ENCODE data around the gene IL2.
A peak's percentile ranks its signal among the peaks of the same experiment; 100 is the strongest.

The IL2 gene

DNA sequence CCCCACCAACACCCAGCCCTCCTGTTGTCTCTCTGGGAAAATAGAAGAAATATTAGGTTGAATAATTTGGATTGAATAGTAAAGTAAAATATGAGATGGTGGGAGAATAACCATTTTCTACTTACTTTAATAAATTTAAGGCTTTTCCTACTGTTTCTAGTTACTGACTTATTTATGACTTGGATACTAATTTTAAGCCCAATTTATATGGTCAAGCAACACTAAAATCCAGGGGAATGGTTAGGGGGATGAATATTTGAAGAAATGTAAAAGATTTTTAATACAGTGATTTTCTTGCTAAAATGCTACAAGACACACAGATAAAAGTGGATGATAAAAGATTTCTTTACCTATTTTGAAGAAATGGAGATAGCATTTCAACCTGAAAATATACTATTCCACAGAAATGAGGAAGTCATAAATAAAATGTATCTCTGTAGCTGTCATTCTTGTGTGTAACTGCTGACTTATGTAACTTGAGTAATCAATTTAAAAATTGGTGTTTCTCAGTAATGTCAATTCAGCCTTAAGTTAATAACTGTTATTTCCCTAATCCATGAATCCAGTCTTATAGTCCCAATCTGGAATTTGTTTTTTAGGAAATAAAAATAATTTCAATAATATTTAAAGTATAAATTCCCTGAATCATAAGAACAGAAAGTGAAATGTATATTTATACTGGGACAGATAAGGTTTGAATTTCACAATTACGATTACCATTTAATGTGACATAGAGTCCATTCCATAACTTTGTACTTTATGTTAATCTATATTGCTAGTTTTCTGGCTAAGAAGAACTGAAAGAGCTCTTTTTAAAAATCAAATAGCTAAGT, 24.3 kb upstream of the IL2 start:
- Histone ChIP-seq H3F3A (ENCODE audit: low read depth) (no peaks in the 10 kb centered on the region), H4K20me1 (ENCODE audit: insufficient read depth, low read length, poor library complexity, severe bottlenecking) (no peaks in the 10 kb centered on the region), H3K9me2 (replicated peaks; ENCODE audit: low read depth, low read length) (no peaks in the 10 kb centered on the region), H3K36me3 (ENCODE audit: insufficient read depth, low read length) (no peaks in the 10 kb centered on the region), H3K4me1 (ENCODE audit: insufficient read depth, low read length, poor library complexity, severe bottlenecking) (peaks cover 3% of the 10 kb centered on the region), H3K9me3 (ENCODE audit: insufficient read depth, low read depth, low read length) (no peaks in the 10 kb centered on the region), H3K9ac (ENCODE audit: low read depth, low read length, poor library complexity, severe bottlenecking) (no peak overlapping the region), H3K4me3 (ENCODE audit: low read length, poor library complexity, severe bottlenecking) (no peak overlapping the region), H3K4me2 (ENCODE audit: low read depth, low read length, poor library complexity, severe bottlenecking) (peak overlapping the region; percentile 13), H2AFZ (ENCODE audit: low read length) (no peak overlapping the region), H3K27me3 (ENCODE audit: insufficient read depth, low read length, poor library complexity, severe bottlenecking) (no peaks in the 10 kb centered on the region), H3K79me2 (ENCODE audit: insufficient read depth, low read length) (no peaks in the 10 kb centered on the region)
- TF ChIP-seq EZH2phosphoT487 (IDR thresholded peaks at IDR 0.05; ENCODE audit: borderline replicate concordance) = no peak
- TF ChIP-seq, protein P1, sequence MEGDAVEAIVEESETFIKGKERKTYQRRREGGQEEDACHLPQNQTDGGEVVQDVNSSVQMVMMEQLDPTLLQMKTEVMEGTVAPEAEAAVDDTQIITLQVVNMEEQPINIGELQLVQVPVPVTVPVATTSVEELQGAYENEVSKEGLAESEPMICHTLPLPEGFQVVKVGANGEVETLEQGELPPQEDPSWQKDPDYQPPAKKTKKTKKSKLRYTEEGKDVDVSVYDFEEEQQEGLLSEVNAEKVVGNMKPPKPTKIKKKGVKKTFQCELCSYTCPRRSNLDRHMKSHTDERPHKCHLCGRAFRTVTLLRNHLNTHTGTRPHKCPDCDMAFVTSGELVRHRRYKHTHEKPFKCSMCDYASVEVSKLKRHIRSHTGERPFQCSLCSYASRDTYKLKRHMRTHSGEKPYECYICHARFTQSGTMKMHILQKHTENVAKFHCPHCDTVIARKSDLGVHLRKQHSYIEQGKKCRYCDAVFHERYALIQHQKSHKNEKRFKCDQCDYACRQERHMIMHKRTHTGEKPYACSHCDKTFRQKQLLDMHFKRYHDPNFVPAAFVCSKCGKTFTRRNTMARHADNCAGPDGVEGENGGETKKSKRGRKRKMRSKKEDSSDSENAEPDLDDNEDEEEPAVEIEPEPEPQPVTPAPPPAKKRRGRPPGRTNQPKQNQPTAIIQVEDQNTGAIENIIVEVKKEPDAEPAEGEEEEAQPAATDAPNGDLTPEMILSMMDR (conservative IDR thresholded peaks at IDR 0.05; ENCODE audit: low read length) = no peak

DNA sequence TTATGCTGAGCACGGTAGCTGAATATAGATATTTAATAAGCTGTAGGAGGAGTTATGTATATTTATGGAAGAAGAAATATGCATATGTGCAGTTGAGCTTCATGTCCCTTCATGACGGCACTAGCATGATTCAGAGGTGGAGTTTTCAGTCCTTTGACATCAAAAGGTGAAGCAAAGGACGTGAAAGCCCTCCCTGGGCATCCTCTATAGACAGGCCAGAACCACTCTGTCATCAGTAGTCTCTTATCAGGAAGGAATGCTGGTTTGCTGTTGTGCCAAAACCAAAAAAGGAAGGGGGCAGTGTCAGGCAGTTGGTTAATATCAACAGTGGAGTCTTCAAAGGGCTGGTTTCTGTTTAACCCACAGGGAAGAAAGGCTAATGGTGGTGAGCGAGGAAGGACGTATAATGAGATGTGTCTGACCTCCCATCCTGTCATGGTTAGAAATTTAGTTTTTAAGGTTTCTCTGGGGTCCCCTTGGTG, 23.5 kb upstream of the IL2 start:
- Histone ChIP-seq H3K9me2 (replicated peaks; ENCODE audit: low read depth, low read length) (no peaks in the 10 kb centered on the region), H4K20me1 (ENCODE audit: insufficient read depth, low read length, poor library complexity, severe bottlenecking) (no peaks in the 10 kb centered on the region), H3F3A (ENCODE audit: low read depth) (no peaks in the 10 kb centered on the region), H3K4me2 (ENCODE audit: low read depth, low read length, poor library complexity, severe bottlenecking) (peak overlapping the region; percentile 13), H2AFZ (ENCODE audit: low read length) (no peak overlapping the region), H3K79me2 (ENCODE audit: insufficient read depth, low read length) (no peaks in the 10 kb centered on the region), H3K27me3 (ENCODE audit: insufficient read depth, low read length, poor library complexity, severe bottlenecking) (no peaks in the 10 kb centered on the region), H3K36me3 (ENCODE audit: insufficient read depth, low read length) (no peaks in the 10 kb centered on the region), H3K9me3 (ENCODE audit: insufficient read depth, low read depth, low read length) (no peaks in the 10 kb centered on the region), H3K9ac (ENCODE audit: low read depth, low read length, poor library complexity, severe bottlenecking) (no peak overlapping the region), H3K4me1 (ENCODE audit: insufficient read depth, low read length, poor library complexity, severe bottlenecking) (peaks cover 3% of the 10 kb centered on the region), H3K4me3 (ENCODE audit: low read length, poor library complexity, severe bottlenecking) (no peak overlapping the region)
- TF ChIP-seq EZH2phosphoT487 (IDR thresholded peaks at IDR 0.05; ENCODE audit: borderline replicate concordance) = no peak
- TF ChIP-seq, protein P1 (conservative IDR thresholded peaks at IDR 0.05; ENCODE audit: low read length) = no peak

DNA sequence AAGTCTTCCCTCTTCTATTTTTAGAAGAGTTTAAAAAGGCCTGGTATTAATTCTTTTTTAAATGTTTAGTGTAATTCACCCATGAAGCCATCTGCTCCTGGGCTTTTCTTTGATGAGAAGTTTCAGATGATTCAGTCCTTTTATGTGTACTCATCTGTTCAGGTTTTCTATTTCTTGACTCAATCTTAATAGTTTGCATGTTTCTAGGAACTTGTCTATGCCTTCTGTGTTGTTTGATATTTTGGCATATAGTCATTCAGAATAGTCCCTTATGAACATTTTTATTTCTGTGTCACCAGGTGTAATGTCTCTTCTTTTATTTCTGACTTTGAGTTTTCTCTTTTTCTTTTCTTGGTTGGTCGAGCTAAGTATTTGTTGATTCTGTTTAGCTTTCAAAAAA, 20.2 kb upstream of the IL2 start:
- no peaks in the 10 kb centered on the region for H3K9me3 ChIP-seq (ENCODE audit: insufficient read depth, low read depth, low read length)
- no peaks in the 10 kb centered on the region for H3K36me3 ChIP-seq (ENCODE audit: insufficient read depth, low read length)
- peaks cover 3% of the 10 kb centered on the region for H3K4me1 ChIP-seq (ENCODE audit: insufficient read depth, low read length, poor library complexity, severe bottlenecking)
- no peaks in the 10 kb centered on the region for H3K79me2 ChIP-seq (ENCODE audit: insufficient read depth, low read length)
- no peak overlapping the region for H3K4me2 ChIP-seq (ENCODE audit: low read depth, low read length, poor library complexity, severe bottlenecking)
- no peak overlapping the region for H2AFZ ChIP-seq (ENCODE audit: low read length)
- H3F3A ChIP-seq (ENCODE audit: low read depth) = no peaks in the 10 kb centered on the region
- no peak overlapping the region for H3K9ac ChIP-seq (ENCODE audit: low read depth, low read length, poor library complexity, severe bottlenecking)
- no peak overlapping the region for H3K4me3 ChIP-seq (ENCODE audit: low read length, poor library complexity, severe bottlenecking)
- no peaks in the 10 kb centered on the region for H4K20me1 ChIP-seq (ENCODE audit: insufficient read depth, low read length, poor library complexity, severe bottlenecking)
- no peak for TF ChIP-seq EZH2phosphoT487 (IDR thresholded peaks at IDR 0.05; ENCODE audit: borderline replicate concordance)
- TF ChIP-seq, protein P1 (conservative IDR thresholded peaks at IDR 0.05; ENCODE audit: low read length) = no peak
- no peaks in the 10 kb centered on the region for H3K27me3 ChIP-seq (ENCODE audit: insufficient read depth, low read length, poor library complexity, severe bottlenecking)
- no peaks in the 10 kb centered on the region for H3K9me2 ChIP-seq (replicated peaks; ENCODE audit: low read depth, low read length)

Data from Loucy (cell line).